Limb (tissue), 2 donors: ENCODE results near the gene STPG1.

Experiments
- DNase-seq, 2 donors: peaks; one replicate each; pipeline ENCODE4 v3.0.0-alpha.2; 2016; ENCODE audit errors: extremely low spot score in 2 of 2

The STPG1 gene

DNA sequence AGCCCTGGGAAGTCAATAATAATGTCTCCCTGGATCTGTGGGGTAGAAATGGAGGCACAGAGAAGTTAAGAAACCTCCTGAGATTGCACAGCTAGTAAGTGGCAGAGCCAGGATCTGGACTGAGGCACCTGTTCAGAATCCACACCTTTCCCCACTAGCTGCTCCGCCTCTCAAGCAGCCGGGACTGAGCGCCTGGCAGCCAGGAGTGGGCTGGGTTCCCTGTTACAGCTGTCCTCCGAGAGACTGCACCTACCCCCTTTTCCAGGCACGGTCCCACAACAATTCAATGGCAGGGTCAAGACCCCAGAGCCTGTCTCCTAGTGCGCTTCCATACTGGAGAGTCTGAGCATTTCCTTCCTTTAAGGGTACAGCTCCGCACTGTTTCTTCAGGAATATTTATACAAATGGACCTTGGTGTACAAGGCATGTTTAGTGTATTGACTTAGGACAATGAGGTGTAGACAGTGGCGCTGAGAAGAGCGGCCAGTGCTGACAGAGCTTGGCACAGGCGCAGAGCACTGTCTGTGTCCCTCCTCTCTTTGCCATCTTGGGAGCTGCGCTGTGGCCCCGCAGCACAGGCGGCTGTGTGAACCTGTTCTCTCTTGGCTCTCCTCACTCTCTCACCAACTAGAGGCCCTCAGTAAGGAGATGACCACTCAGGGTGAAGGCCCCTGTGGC is 70.0 kb downstream of the STPG1 start:
- DNase-seq: no peak

DNA sequence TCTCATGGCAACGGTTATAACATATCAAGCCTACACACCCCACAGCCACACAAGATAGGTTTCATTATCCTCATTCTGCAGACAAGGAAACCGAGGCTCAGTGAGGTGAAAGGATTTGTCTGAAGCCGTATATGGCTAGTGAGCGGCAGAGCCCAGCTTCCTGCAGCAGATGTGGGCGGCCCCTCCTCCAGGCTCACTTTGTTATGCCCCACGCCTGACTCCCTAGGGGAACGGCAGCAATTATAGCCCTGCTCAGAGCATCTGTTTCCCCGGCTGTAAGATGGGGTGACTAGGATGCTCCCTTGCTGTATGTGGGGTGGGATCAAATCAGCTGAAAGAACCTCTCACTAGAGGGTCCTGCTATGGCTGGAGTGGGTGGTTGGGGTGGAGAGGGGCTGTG is 72.3 kb downstream of the STPG1 start:
- DNase-seq: no peak

DNA sequence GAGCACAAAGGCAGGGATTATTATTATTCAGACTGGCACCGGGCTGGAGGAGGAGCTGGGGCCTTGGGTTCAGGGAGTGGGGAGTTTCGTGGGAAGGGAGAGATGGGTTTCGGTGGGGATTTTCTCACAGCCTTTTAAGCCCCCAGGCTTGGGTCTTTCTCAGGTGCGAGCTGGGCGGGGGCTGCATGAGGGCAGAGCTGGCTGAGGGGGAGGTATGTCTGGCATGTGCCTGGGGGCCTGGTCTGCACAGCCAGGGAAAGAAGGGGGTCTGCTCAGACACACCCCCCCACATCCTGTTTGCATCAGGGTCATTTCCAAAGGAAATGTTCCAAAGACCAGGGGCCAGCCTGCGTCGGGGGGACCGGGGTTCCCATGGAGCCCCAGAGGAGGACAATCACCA is 72.8 kb downstream of the STPG1 start:
- no peak for DNase-seq

GRCh38 chr1:24339996-24340395 is 73.6 kb downstream of the STPG1 start:
- no peak for DNase-seq

GRCh38 chr1:24338447-24338846 is 75.1 kb downstream of the STPG1 start:
- no peak for DNase-seq

DNA sequence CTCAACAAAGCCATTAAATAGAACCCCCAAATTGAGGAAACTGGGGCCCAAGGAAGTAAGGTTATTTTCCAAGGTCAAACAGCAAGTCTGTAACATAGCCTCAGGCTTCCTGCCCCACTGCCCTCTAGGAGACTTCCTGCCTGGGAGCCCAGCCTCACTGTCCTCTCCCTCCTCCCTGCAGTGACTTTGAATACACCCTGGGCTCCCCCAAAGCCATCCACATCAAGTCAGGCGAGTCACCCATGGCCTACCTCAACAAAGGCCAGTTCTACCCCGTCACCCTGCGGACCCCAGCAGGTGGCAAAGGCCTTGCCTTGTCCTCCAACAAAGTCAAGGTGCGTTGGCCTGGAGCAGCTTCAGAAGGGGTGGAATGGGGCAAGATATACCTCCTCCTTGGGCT is 76.1 kb downstream of the STPG1 start:
- DNase-seq: no peak

DNA sequence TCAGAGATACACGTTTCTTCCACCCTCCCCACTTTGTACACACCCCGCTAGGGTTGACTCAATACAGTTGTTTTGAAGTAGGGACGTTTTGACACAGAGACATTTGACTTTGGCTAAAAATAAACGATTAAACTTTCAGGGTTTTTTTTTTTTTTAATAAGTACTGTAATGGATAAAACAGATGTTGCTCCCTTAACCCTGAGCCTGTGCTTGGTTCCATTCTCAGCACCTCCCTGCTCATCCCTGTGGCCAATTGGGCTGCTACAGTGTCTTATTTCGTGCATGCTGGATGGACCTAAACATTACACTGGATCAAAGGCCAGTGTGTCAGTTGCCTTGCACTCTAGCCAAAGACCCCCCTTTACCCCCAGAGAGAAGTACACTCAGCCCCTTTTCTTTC is 77.5 kb downstream of the STPG1 start:
- no peak for DNase-seq

- no peak for DNase-seq
Observed at GRCh38 chr1:24331961-24332673, 81.5 kb downstream of the STPG1 start.

DNA sequence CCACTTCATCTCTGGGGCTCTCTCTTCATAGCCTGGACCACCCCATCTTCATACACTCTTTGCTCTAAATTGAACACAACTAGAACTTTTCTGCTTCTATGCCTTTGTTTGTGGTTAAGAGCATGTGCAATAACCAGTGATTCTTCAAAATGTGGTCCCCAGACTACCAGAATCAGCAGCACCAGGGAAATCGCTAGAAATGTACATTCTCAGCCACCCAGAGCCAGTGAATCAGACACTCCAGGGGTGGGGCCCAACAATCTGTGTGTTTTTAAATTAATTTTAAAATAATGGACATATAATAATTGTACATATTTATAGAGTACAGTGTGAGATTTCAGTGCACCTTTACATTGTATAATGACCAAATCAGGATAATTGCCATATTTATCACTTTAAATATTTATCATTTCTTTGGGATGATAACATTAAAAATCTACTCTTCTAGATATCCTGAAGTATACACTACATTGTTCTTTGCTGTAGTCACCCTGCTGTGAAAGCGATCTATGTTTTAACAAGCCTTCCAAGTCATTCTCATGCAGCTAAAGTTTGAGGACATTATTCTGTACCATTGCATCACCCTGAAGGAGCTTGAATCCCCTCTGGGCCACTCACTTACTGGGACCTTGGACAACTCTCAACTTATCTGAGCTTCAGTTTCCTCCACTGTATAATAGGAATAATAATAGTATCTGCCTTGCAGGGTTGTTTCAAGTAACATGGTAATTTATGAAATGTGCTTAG is 83.6 kb downstream of the STPG1 start:
- DNase-seq: no peak

DNA sequence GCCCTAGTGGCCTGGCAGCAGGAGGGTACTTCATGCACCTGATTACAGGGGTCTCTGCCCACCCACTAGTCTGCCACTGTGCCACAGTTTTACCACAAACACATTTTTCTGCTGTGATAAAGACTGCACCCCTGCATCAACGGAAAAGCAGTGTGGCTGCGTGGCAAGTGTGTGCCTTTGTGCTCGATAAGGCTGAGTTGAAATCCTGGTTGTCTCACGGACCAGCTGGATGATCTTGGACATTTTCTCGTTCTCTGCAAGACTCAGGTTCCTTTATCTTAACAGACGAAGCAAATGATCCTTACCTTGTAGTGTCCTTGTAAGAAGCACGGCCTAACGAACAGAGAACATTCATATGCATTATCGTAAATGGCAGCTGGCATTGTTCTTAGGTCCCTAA is 84.3 kb downstream of the STPG1 start:
- no peak for DNase-seq

- DNase-seq: no peak
Observed at GRCh38 chr1:24327891-24328290, 85.7 kb downstream of the STPG1 start.

- no peak for DNase-seq
Observed at GRCh38 chr1:24327486-24327885, 86.1 kb downstream of the STPG1 start.

DNA sequence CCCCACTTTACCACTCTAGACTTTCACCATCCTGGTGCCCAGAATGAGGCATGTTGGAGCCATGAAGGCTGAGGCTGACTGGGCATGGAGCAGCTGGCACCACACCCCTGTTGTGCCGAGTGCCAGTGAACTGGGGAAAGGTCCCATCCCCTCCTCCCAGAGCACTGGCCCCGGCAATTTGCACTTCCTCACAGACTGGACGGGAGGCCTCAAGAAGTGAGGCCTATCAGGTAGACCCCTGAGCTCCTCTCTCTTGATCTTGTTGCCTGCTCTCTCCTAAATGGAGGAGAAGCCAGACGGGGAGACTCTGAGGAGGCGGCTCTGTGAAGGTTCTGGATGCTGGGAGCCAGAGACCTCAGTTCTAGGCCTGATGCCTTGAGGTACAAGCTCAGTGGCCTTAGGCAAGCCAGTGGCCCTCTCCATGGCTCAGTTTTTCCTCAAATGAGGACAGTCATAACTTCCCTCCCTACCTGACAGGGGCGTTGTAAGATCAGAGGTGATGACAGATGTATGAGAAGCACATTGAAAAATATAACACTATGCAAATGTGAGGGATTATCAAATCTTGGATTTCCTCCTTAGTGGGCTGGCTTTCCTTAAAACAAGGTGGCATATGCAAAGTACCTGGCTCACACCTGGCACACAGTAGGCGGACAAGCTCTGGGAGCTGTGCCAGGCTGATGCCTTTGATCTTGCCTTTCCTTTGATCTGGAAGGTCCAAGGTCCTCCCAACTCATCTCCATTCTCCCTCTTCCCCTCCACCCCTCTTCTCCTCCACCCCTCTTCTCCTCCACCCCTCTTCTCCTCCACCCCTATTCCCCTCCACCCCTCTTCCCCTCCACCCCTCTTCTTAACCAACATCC is 87.8 kb downstream of the STPG1 start:
- DNase-seq: no peak

DNA sequence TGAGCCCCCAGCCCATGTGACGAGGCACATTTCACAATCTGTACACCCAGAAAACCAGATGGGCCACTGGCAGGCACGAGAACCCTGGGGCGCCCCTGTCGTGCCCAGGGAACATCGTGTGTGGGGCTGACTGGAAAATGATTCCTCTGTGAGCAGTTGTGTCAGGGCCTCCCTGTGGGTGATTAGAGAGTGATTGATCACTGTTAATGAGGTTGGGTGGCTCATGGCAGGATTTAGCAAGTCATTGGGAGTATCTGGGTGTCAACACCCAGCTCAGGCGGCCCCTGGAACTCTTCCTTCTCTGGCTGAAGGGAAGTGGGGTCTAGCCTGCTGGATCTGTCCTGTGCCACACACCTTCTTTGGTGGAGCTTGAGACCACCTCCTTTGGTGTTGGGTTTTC is 88.7 kb downstream of the STPG1 start:
- no peak for DNase-seq

- DNase-seq: no peak
Observed at GRCh38 chr1:24323281-24323680, 90.3 kb downstream of the STPG1 start.

- no peak for DNase-seq
Observed at GRCh38 chr1:24322470-24323177, 91.0 kb downstream of the STPG1 start.

DNA sequence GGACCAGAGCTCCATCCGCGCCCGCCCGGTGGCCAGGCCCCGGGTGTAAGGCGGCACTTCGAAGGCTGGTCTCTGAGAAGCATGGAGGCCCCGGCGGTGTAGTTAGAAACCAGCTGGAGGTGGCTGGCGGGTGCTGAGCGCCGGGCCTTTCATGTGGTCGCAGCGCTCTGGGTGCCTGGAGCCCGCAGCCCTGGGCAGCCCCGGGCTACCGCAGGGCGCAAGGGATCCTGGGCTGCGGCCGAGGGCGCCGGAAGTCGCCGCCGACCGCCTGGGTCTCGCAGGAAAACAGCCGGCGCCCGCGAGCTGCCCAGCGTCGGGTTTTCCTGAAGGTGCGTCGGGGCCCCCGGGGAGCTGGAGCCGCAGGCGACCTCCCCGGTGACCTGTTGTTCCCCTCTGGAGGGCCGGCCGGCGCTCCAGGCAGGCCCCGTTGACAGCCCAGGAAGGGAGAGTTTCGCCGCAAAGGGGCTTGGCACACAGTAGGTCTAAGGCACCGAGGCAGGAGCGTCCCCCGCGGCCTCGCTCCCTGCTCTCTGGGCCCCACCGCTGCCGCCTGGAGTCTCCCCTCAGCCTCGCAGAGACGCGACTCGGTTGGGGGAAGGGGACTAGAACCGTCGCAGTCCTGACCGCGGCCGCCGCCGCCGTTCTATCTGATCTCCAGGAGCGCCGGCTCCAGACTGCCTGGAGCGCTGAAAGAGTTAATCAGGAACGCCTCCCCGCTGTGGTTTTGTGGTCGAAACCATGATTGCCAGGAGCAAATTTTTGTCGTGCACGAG is 91.7 kb downstream of the STPG1 start:
- peak; percentile 50 to 76 for DNase-seq

GRCh38 chr1:24321126-24321525 is 92.5 kb downstream of the STPG1 start:
- no peak for DNase-seq

- DNase-seq: no peak
Observed at GRCh38 chr1:24319962-24320361, 93.6 kb downstream of the STPG1 start.

DNA sequence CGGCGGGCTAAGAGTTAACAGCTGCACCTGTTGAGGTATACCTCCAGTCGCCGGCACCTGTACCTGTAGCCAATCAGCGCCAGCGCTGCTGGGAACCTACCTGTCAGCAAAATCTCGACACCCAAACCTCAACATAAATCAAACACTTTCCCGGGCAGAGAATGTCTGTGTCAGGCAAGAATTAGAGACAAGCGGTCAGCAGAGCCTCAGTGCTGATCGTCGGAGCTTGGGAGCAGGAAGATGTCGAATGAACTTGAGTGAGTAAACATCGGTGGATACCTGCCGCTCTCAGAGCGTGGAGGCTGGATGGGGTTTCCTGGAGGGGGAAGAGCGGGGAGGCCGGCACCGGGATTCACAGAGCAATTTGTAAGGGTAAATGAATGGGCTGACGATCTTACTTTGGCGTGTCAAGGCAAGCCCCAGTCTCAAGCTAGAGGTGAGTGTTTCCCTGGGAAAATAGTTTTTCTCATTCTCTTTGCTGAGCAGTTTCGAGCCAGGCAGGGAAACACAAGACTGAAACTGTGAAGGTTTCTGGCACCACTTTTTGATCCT is 94.2 kb downstream of the STPG1 start, which contains the start of gene GRHL3:
Gene GRHL3 (plus strand): TSS at position 46 of the 552 bp plus-strand sequence. CDS start 195 bp downstream, at position 241.
- DNase-seq: no peak
